ENCODE data around the gene SERPINI1. TPM values are rescaled to one million over a fixed set of nuclear protein-coding genes. Genes with fewer than 3 reads are reported as not detected.

Gene SERPINI1
- total RNA-seq, 1 experiment from 2014 or later = 0.30 TPM

GRCh38 chr3:167798443-167798842 lies 62.9 kb downstream of the SERPINI1 start:
- POLR2A ChIA-PET (ENCODE audit: low non-redundant PET) = no interaction called here
- intact Hi-C loops (cut with micrococcal nuclease; ENCODE audit: unreplicated experiment) = no loop called here
- no peaks in the 10 kb centered on the region for H3K4me1 ChIP-seq (ENCODE audit: insufficient read depth, low read length, poor library complexity, severe bottlenecking)
- BruUV-seq (replicated peaks) = no TSS peak
- no peak overlapping the region for H3K27ac ChIP-seq (ENCODE audit: low read depth, low read length, poor library complexity, severe bottlenecking)
- H3K9me3 ChIP-seq (ENCODE audit: low read depth, low read length, poor library complexity, severe bottlenecking) = no peaks in the 10 kb centered on the region
- H3K27me3 ChIP-seq (replicated peaks; ENCODE audit: insufficient read depth, low read depth, low read length, poor library complexity) = no peaks in the 10 kb centered on the region
- no peak for DNase-seq (ENCODE audit: low spot score)
- TF ChIP-seq EZH2 (IDR thresholded peaks at IDR 0.05; ENCODE audit: borderline replicate concordance, low read depth, low read length, poor library complexity, severe bottlenecking) = no peak
- TF ChIP-seq CTCF (conservative IDR thresholded peaks at IDR 0.05; ENCODE audit: low read depth, low read length) = no peak
- CTCF ChIA-PET = no interaction called here
- H3K36me3 ChIP-seq (ENCODE audit: insufficient read depth, low read length, poor library complexity, severe bottlenecking) = no peaks in the 10 kb centered on the region
- H3K4me3 ChIP-seq (ENCODE audit: low read depth, low read length, poor library complexity, severe bottlenecking) = no peak overlapping the region

GRCh38 chr3:167808910-167809309 lies 73.4 kb downstream of the SERPINI1 start:
- Histone ChIP-seq H3K27me3 (replicated peaks; ENCODE audit: insufficient read depth, low read depth, low read length, poor library complexity) (no peaks in the 10 kb centered on the region), H3K36me3 (ENCODE audit: insufficient read depth, low read length, poor library complexity, severe bottlenecking) (no peaks in the 10 kb centered on the region), H3K4me1 (ENCODE audit: insufficient read depth, low read length, poor library complexity, severe bottlenecking) (no peaks in the 10 kb centered on the region), H3K9me3 (ENCODE audit: low read depth, low read length, poor library complexity, severe bottlenecking) (no peaks in the 10 kb centered on the region), H3K4me3 (ENCODE audit: low read depth, low read length, poor library complexity, severe bottlenecking) (no peak overlapping the region), H3K27ac (ENCODE audit: low read depth, low read length, poor library complexity, severe bottlenecking) (no peak overlapping the region)
- no peak for DNase-seq (ENCODE audit: low spot score)
- no TSS peak for BruUV-seq (replicated peaks)
- TF ChIP-seq CTCF (conservative IDR thresholded peaks at IDR 0.05; ENCODE audit: low read depth, low read length) (no peak), EZH2 (IDR thresholded peaks at IDR 0.05; ENCODE audit: borderline replicate concordance, low read depth, low read length, poor library complexity, severe bottlenecking) (no peak)
- POLR2A ChIA-PET (ENCODE audit: low non-redundant PET) = no interaction called here
- intact Hi-C loops (cut with micrococcal nuclease; ENCODE audit: unreplicated experiment) = no loop called here
- CTCF ChIA-PET = no interaction called here

- Histone ChIP-seq H3K27me3 (replicated peaks; ENCODE audit: insufficient read depth, low read depth, low read length, poor library complexity) (no peaks in the 10 kb centered on the region), H3K36me3 (ENCODE audit: insufficient read depth, low read length, poor library complexity, severe bottlenecking) (no peaks in the 10 kb centered on the region), H3K4me3 (ENCODE audit: low read depth, low read length, poor library complexity, severe bottlenecking) (no peak overlapping the region), H3K27ac (ENCODE audit: low read depth, low read length, poor library complexity, severe bottlenecking) (no peak overlapping the region), H3K4me1 (ENCODE audit: insufficient read depth, low read length, poor library complexity, severe bottlenecking) (no peaks in the 10 kb centered on the region), H3K9me3 (ENCODE audit: low read depth, low read length, poor library complexity, severe bottlenecking) (no peaks in the 10 kb centered on the region)
- TF ChIP-seq CTCF (conservative IDR thresholded peaks at IDR 0.05; ENCODE audit: low read depth, low read length) (no peak), EZH2 (IDR thresholded peaks at IDR 0.05; ENCODE audit: borderline replicate concordance, low read depth, low read length, poor library complexity, severe bottlenecking) (no peak)
- BruUV-seq (replicated peaks) = no TSS peak
- intact Hi-C loops (cut with micrococcal nuclease; ENCODE audit: unreplicated experiment) = no loop called here
- POLR2A ChIA-PET (ENCODE audit: low non-redundant PET) = no interaction called here
- CTCF ChIA-PET = no interaction called here
- no peak for DNase-seq (ENCODE audit: low spot score)
These were observed 74.7 kb downstream of the SERPINI1 start for GRCh38 chr3:167810236-167810635.

Data from A673 (cell line).